CD4-positive, alpha-beta T cell treated with Interleukin-6 at 100 ng/mL for 8 hours (primary cell): ENCODE measurements around the gene UNC13A.
A peak's percentile ranks its signal among the peaks of the same experiment; 100 is the strongest.

Experiments used
- DNase-seq: peaks from one replicate; pipeline ENCODE4 v3.0.0-alpha.2; 2020; ENCODE audit warnings: mixed read lengths, low spot score

Gene UNC13A

DNA sequence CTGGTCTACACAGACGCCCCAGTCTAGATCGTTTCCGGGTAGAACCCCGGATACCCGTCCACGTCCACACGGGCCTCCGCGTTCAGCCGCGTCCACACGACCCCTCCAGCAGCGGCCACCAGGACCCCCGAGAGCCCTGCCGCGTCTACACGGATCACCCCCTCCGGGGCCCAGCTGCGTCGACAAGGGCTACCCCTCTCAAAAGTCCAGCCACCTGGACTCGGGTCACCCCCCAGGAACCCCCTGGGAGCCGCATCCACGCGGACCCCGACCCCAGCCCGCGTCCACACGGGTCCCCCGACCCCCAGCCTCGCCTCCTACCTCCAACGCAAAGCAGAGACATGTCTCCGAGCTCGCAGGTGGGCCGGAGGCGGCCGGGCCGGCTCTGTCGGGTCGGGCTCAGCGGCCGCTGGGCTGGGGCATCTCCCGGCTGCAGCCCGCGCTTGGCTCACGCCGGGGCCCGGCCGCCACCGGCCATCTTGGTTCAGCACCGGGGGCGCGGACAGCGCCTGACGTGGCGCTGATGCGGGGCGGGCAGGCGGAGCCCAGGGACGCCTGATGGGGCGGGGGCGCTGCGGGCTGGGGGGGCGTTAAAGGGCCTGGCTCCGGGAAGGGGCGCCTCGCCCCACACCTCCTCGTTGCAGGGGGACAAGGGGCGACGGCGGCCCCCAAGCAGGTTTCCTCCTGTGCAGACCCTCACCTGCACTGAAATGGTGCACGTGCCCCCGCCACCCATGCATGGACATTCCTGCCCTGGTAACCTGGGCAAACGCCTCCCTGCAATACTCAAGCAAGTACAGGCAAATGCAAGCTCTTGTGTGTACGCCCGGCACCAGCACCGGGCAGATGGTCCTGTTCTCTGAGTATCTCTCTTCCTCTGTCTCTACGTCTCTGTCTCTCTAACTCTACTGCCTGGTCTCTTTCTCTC is at the start of gene UNC13A:
UNC13A (minus strand) TSS at position 498 of the 928 bp plus-strand sequence; CDS start at position 343, 155 bp downstream.
- DNase-seq, result no peak

DNA sequence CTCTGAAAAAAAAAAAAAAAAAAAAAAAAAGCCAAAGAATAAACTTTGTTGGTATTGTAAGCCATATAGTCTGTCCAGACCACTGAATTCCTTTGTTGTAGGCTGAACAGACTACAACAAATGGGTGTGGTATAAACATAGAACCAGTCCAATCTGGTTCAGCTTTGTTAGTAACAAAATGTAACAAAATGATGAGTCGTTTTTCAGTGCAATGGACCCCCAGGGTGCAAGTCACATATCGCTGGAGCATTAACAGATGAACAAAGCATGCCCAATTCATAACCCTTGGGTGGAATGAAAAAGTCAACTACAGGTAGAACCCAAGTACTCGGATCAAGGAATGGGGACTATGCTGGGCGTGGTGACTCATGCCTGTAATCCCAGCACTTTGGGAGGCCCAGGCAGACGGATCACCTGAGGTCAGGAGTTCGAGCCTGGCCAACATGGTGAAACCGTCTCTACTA is 49.6 kb upstream of the UNC13A start:
- no peak for DNase-seq

DNA sequence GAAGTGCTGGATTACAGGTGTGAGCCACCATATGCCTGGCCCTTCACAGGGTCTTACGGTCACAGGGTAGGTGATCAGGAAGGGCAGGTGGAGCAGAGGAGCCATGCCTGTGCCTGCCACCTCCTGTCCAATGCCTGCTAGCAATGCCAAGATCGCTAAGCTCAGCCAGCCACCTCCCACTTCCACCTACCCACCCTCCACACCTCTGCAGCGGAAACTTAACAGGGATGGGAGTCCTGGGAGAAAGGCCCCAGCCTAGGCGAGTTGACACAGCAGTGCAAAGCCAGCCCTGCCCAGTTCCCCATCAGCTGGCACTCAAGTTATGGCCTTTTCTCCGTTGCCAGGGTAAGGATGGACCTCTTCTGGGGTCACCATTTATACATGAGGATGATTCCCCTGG is 47.3 kb upstream of the UNC13A start:
- no peak for DNase-seq

DNA sequence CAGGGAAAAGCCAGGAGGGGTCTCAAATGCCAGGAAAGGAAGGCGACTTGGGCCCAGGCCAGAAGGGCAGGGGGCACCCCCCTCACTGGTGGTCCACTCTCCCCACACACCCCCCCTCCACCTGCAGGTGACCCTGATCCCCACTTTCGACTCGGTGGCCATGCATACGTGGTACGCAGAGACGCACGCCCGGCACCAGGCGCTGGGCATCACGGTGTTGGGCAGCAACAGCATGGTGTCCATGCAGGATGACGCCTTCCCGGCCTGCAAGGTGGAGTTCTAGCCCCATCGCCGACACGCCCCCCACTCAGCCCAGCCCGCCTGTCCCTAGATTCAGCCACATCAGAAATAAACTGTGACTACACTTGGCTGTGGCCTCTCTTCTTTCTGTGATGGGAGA is 46.0 kb upstream of the UNC13A start:
- DNase-seq, result no peak

DNA sequence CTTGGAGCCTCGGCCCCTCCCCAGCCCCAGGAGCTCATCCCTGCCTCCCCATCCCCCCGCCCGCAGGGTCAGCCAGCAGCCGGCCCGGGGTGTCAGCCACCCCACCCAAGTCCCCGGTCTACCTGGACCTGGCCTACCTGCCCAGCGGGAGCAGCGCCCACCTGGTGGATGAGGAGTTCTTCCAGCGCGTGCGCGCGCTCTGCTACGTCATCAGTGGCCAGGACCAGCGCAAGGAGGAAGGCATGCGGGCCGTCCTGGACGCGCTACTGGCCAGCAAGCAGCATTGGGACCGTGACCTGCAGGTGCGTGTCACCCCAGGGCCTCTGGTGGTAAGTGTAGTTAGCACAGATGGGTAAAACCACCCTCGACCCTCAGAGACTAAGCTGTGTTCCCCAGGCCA is 45.0 kb upstream of the UNC13A start:
- DNase-seq, result no peak

DNA sequence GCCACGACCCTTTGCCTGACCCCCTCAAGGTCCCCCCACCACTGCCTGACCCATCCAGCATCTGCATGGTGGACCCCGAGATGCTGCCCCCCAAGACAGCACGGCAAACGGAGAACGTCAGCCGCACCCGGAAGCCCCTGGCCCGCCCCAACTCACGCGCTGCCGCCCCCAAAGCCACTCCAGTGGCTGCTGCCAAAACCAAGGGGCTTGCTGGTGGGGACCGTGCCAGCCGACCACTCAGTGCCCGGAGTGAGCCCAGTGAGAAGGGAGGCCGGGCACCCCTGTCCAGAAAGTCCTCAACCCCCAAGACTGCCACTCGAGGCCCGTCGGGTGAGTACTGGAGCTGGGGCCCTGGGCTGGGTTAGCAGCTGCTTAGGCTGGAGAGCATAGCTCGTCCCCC is 39.7 kb upstream of the UNC13A start:
- no peak for DNase-seq

DNA sequence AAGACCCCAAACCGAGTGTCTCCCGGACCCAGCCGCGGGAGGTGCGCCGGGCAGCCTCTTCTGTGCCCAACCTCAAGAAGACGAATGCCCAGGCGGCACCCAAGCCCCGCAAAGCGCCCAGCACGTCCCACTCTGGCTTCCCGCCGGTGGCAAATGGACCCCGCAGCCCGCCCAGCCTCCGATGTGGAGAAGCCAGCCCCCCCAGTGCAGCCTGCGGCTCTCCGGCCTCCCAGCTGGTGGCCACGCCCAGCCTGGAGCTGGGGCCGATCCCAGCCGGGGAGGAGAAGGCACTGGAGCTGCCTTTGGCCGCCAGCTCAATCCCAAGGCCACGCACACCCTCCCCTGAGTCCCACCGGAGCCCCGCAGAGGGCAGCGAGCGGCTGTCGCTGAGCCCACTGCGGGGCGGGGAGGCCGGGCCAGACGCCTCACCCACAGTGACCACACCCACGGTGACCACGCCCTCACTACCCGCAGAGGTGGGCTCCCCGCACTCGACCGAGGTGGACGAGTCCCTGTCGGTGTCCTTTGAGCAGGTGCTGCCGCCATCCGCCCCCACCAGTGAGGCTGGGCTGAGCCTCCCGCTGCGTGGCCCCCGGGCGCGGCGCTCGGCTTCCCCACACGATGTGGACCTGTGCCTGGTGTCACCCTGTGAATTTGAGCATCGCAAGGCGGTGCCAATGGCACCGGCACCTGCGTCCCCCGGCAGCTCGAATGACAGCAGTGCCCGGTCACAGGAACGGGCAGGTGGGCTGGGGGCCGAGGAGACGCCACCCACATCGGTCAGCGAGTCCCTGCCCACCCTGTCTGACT is 39.0 kb upstream of the UNC13A start:
- no peak for DNase-seq

DNA sequence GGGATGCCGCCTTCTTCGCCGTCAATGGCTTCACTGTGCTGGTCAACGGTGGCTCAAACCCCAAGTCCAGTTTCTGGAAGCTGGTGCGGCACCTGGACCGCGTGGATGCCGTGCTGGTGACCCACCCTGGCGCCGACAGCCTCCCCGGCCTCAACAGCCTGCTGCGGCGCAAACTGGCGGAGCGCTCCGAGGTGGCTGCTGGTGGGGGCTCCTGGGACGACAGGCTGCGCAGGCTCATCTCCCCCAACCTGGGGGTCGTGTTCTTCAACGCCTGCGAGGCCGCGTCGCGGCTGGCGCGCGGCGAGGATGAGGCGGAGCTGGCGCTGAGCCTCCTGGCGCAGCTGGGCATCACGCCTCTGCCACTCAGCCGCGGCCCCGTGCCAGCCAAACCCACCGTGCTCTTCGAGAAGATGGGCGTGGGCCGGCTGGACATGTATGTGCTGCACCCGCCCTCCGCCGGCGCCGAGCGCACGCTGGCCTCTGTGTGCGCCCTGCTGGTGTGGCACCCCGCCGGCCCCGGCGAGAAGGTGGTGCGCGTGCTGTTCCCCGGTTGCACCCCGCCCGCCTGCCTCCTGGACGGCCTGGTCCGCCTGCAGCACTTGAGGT is 38.1 kb upstream of the UNC13A start:
- DNase-seq, result no peak

DNA sequence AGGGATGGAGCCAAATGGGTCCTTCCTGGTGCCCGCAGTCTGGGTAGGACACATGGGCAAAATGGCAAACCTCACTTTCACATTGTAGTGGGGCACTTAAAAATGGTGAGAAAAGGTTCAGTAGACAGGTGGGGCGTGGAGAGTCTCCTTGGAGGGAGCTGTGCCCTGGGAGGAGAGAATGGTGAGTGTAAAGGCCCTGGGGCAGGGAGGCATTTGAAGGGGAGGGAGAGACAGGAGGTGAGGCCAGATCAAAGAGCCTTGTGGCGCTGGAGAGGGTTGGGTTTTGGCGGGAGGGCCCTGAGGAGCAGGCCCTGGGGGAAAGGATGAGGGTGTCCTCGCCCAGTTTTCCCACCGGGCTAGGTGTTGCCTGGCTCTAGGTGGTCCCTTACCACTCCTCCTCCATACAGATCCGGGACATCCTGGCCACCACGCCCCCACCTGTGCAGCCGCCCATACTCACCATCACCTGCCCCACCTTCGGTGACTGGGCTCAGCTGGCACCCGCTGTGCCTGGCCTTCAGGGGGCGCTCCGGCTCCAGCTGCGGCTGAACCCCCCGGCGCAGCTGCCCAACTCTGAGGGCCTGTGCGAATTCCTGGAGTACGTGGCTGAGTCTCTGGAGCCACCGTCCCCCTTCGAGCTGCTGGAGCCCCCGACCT is 37.4 kb upstream of the UNC13A start:
- no peak for DNase-seq

DNA sequence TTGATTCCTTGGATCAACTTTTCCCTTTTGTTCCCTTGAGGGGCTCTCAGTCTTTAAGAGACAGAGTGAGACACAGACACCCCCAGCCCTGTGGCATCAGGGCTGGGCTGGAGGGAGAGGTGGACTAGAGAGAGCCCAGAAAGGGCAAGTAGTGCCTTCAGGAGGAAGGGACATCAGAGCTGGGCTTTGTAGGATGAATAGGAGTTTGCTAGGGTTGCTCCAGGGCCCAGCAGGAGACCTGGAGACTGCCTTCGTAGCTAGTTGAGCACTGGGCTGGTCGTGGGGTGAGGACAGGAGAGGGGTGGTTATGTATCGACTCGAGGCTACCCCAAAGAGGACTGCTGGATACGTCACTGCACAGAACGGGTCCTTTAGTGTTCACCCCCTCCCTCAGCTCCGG is 36.5 kb upstream of the UNC13A start:
- no peak for DNase-seq

DNA sequence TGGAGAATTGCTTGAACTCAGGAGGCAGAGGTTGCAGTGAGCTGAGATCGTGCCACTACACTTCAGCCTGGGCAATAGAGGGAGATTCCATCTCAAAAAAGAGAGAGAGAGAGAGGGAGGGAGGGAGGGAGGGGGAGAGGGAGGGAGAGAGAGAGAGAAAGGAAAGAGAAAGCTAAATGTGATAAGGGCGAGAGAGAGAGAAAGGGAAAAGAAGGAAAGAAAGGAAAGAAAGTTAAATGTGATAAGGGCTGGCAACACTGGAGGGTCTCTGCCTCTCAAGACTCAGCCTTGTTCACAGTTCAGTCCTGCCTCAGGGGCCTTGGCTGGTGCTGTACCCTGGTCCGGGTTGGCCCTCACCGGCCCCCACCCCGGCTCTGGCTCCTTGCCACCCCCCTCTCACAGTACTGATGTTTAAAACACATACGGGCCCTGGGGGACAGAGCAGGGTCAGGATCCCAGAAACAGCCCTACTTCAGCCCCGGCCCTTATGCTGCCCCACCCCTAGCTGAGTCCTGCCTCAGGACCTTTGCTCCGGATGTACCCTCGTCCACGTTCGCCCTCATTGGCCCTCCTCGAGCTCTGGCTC is 34.6 kb upstream of the UNC13A start:
- DNase-seq, result no peak

DNA sequence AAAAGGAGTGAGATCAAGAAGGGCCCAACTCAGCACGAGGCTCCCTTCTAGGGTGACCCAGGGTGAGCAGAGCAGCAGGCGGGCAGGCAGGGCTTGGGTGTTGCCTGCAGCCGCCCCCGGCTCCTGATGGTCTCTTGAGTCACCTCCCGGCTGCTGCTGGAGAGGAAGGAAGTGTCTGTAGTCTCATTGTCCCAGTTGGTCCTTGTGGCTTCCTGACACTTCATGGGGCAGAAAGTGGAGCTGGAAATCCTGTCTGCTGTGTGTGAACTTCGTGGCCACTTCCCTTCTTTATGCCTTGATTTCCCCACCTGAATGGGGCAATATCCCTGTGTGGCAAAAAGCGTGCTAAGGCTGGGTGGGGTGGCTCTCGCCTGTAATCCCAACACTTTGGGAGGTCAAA is 33.7 kb upstream of the UNC13A start:
- no peak for DNase-seq

DNA sequence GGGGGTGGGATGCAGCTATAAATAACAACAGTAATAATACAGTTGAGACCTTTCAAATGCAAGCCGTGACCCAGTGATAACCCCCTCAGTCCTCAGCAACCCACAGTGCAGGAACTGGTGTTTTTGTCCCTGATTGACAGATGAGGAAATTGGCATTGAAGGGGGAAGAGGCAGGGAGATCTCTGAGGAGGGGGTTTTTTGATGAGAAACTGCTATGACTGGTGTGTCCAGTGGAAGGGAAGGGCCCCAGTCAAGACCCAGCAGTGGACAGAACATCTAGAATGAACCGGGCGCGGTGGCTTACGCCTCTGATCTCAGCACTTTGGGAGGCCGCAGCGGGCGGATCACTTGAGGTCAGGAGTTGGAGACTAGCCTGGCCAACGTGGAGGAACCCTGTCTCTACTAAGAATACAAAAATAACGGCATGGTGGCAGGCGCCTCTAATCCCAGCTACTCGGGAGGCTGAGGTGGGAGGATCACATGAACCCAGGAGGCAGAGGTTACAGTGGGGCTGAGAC is 33.0 kb upstream of the UNC13A start:
- no peak for DNase-seq

DNA sequence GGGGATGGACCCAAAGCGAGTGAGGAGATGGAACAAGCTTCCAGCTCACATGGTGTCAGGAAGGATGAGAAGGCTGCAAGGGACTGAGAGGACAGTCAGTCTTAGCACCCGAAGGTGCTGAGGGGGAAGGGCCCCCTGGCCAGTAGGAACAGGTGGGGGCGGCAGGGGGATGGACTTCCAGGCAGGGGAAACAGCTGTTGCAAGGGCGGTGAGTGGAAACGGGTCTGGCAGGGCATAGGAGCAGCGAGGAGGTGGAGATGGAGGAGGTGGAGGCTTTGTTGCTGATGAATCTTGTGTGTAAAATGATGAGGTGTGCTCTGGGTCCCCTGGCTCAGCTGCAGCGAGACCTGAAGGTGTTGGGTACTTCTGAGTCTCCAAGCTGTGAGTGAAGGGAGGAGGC is 32.3 kb upstream of the UNC13A start:
- no peak for DNase-seq

DNA sequence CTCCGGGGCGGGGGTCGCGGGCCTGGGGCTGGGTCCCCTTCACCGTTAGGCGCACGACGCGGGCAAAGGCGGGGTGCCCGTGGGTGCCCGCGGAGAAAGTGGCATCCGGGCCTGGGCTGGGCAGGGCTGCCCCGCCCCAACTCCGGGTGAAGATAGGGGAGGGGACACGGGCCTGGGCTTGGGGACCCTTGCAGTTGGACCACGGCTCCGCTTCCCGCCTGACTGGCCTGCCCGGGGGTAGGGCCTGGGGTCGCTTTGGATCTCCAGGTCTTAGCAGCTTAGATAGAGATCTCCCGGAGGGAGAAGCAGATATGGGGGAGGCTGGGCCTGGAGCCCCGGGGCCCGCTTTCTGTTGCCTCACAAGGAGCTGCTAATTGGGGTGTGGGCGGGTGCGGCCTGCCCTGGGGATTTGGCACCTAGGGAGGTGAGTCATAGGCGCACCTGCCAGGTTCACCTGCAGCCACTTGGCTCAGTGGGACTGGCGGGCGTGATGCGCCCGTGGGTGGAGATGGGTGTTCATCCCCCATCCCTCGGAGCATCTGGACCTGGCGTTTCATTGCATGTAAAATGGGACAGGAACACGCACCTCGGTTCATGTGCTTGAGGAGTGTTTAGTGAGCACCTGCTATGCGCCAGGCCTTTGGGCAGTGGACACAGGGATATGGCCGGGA is 31.7 kb upstream of the UNC13A start:
- DNase-seq, result no peak

DNA sequence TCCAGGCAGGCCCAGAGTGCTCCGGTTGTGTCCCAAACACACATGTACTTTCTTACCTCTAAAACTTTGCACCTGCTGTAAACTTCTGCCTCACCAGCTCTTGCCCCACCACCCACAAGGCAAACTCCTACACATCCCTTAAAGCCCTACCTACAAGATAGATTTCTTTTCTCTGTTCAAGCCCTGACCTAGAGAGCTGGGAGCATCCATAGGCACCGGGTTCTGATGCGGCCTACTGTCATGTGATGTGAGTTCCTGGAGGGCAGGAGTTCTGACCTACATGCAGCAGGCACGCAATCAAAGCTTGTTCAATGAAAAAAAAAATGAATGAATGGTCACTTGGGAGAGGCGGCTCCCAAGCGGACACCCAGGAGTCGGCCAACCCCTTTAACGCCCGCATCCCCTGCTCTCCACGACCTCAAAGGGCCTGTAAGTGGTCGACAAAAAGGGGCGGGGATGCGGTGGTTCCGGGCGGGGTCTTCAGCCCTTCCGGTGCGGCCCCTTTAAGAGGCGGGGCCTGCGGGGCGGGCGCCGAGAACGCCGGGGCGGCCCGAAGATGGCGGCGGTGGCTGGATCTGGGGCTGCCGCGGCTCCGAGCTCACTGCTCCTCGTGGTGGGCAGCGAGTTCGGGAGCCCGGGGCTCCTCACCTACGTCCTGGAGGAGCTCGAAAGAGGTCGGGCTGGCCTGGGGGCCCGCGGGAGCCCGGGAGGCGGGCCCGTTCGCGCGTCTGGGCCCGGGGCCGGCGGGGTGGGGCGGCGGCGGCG is 31.0 kb upstream of the UNC13A start, which contains the start of gene MAP1S:
MAP1S (plus strand) TSS at position 534 of the 765 bp plus-strand sequence; CDS start at position 557, 23 bp downstream.
- peak; percentile 49 for DNase-seq

DNA sequence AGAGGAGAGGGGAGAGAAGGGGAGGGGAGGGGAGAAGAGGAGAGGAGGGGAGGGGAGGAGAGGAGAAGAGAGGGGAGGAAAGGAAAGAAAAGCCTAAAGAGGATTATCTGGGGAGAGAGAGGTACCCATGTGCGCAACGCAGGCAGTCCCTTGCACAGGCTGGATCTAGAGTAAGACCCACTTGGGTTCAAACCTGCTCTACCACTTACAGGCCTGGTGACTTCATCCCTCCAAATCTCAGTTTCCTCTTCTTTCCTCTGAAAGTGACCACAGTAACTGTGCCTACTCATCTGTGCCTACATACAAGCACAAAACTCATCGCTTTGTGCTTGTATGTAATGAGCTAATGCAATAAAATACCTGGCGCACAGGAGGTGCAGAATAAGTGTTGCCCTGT is 30.4 kb upstream of the UNC13A start:
- no peak for DNase-seq

DNA sequence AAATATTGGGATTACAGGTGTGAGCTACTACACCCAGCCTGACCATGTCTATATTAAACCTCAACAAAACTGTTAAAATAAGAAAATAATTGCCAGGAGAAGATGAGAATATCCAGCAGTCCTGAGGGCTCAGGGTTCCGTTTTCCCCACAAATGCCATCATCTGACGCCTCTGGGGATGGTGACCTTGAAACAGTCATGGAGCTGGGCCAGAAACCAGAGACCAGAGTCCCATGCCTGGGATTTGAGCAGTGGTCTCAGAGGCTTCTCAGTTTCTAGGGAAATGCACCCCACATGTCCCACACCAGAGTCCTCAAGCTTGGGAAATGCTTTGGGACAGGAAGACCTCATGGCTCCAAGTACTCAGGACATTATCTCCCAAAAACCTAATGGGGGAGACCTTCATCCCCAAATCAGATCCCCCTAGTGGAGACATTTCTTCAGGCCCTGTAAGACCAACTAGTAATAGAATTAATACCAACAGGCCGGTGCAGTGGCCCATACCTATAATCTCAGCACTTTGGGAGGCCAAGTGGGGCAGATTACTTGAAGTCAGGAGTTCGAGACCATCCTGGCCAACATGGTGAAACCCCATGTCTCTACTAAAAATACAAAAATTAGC is 28.3 kb upstream of the UNC13A start:
- no peak for DNase-seq

DNA sequence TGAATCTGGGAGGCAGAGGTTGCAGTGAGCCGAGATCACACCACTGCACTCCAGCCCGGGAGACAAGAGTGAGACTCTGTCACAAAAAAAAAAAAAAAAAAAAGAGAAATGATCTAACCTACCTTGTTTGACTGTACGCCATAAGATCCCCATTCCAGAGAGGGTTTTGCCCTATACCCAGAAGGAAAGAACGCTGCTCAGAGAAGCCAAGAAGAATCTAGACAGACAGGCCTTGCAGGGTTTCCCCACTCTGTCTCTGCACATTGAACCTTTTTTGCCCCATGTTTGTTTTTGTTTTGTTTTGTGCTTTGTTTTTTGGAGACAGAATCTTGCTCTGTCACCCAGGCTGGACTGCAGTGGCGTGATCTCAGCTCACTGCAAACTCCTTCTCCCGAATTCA is 23.7 kb upstream of the UNC13A start:
- no peak for DNase-seq
